Hepatocyte (in vitro differentiated cells): ENCODE measurements around the gene ZBTB8B. TPM values are rescaled to one million over a fixed set of nuclear protein-coding genes. Genes with fewer than 3 reads are reported as not detected.
"Not testable (repeated sequence)": the region's sequence is repeated elsewhere in the genome, so short reads cannot be mapped to it uniquely, and the experiment has no call there.

ENCODE experiments used
- DNase-seq: peaks from one replicate; pipeline ENCODE4 v3.0.0-alpha.2; 2016; ENCODE audit warnings: low spot score
- H2AFZ ChIP-seq: fragments of 200-600 bp; sonication (generic); 2 replicates; pipeline ENCODE4 v1.6.0; 2016; ENCODE audit warnings: antibody characterized with exemption, mild to moderate bottlenecking
- H3K27ac ChIP-seq: fragments of 200-600 bp; sonication (generic); 2 replicates; pipeline ENCODE4 v1.5.1; 2016; ENCODE audit warnings: mild to moderate bottlenecking
- H3K27me3 ChIP-seq: fragments of 200-600 bp; sonication (generic); 2 replicates; pipeline ENCODE4 v1.6.1; 2016
- H3K36me3 ChIP-seq: fragments of 200-600 bp; sonication (generic); replicated peaks from 2 replicates; pipeline ENCODE4 v1.5.1; 2016; ENCODE audit warnings: low read depth; ENCODE audit not compliant: insufficient read depth
- H3K4me1 ChIP-seq: fragments of 200-600 bp; sonication (generic); 2 replicates; pipeline ENCODE4 v1.5.1; 2016; ENCODE audit warnings: mild to moderate bottlenecking, moderate library complexity; ENCODE audit not compliant: insufficient read depth
- H3K4me2 ChIP-seq: fragments of 200-600 bp; sonication (generic); 2 replicates; pipeline ENCODE4 v1.6.0; 2016
- H3K4me3 ChIP-seq: fragments of 200-600 bp; sonication (generic); 2 replicates; pipeline ENCODE4 v1.5.1; 2016; ENCODE audit warnings: mild to moderate bottlenecking
- H3K79me2 ChIP-seq: fragments of 200-600 bp; sonication (generic); 2 replicates; pipeline ENCODE4 v1.6.0; 2017; ENCODE audit warnings: mild to moderate bottlenecking
- H3K9me2 ChIP-seq: fragments of 200-600 bp; sonication (generic); replicated peaks from 2 replicates; pipeline ENCODE4 v1.6.0; 2017; ENCODE audit warnings: mild to moderate bottlenecking; ENCODE audit not compliant: insufficient read depth
- H3K9me3 ChIP-seq: fragments of 200-600 bp; sonication (generic); 2 replicates; pipeline ENCODE4 v1.5.1; 2016; ENCODE audit warnings: low read depth, mild to moderate bottlenecking
- H4K20me1 ChIP-seq: fragments of 200-600 bp; sonication (generic); 2 replicates; pipeline ENCODE4 v1.6.0; 2016; ENCODE audit warnings: mild to moderate bottlenecking; ENCODE audit not compliant: insufficient read depth, poor library complexity, severe bottlenecking
- EZH2 ChIP-seq: fragments of 200-600 bp; sonication (generic); IDR thresholded peaks from 2 replicates; pipeline ENCODE4 v1.6.1; 2016; ENCODE audit warnings: antibody characterized with exemption, mild to moderate bottlenecking, borderline replicate concordance
- EZH2phosphoT487 ChIP-seq: fragments of 200-600 bp; sonication (generic); IDR thresholded peaks from one replicate; pipeline ENCODE4 v1.6.1; 2018; ENCODE audit warnings: antibody characterized with exemption, mild to moderate bottlenecking, low read depth, moderate library complexity; ENCODE audit not compliant: unreplicated experiment, severe bottlenecking
- WGBS: methylation state at CpG from one replicate; pipeline ENCODE4 v1.1.6; 2016; ENCODE audit warnings: low lambda C conversion rate; ENCODE audit errors: missing lambda C conversion rate; 5-methylcytosine and 5-hydroxymethylcytosine counted together
- polyA plus RNA-seq: library from polyadenylated mRNA; unstranded; fragments of >200 nt; fragmentation: Nextera tagmentation; extraction: Ambion mirVana; gene quantifications from 2 replicates; pipeline ENCODE4 v1.2.1, GENCODE V29; 2016
- total RNA-seq: library from RNA; depleted of rRNA; stranded (reverse); fragments of >200 nt; gene quantifications from 2 replicates; pipeline ENCODE4 v1.2.3, GENCODE V29; 2014
- TF ChIP-seq, protein P1 (sequence below): fragments of 200-600 bp; sonication (generic); IDR thresholded peaks from 2 replicates; pipeline ENCODE4 v1.5.1; 2016; ENCODE audit warnings: antibody characterized with exemption, mild to moderate bottlenecking; ENCODE audit not compliant: poor library complexity

Gene ZBTB8B
- total and polyA plus RNA-seq, 2 experiments from 2014 or later = 0.28 to 0.90 TPM

DNA sequence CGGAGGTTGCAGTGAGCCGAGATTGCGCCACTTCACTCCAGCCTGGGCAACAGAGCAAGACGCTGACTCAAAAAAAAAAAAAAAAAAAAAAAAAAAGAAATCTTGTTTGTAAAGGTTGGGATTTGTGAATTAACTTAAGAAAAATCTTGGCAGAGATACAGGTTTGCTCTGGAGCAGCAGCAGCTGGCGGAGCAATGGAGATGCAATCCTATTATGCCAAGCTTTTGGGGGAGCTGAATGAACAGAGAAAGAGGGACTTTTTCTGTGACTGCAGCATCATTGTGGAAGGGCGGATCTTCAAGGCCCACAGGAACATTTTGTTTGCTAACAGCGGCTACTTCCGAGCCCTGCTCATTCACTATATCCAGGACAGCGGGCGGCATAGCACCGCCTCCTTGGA lies 5.6 kb downstream of the ZBTB8B start:
- no peak for DNase-seq
- no peak overlapping the region for H2AFZ ChIP-seq
- no peaks in the 10 kb centered on the region for H3K79me2 ChIP-seq
- no peak overlapping the region for H3K4me2 ChIP-seq
- H3K36me3 ChIP-seq = no peaks in the 10 kb centered on the region
- no peaks in the 10 kb centered on the region for H3K9me3 ChIP-seq
- 92% methylated on average over 11 of the region's 11 CpGs for WGBS
- H3K27me3 ChIP-seq = peaks cover 6% of the 10 kb centered on the region
- H3K27ac ChIP-seq = no peak overlapping the region
- no peaks in the 10 kb centered on the region for H4K20me1 ChIP-seq
- H3K9me2 ChIP-seq = no peaks in the 10 kb centered on the region
- no peak overlapping the region for H3K4me3 ChIP-seq
- TF ChIP-seq, protein P1, sequence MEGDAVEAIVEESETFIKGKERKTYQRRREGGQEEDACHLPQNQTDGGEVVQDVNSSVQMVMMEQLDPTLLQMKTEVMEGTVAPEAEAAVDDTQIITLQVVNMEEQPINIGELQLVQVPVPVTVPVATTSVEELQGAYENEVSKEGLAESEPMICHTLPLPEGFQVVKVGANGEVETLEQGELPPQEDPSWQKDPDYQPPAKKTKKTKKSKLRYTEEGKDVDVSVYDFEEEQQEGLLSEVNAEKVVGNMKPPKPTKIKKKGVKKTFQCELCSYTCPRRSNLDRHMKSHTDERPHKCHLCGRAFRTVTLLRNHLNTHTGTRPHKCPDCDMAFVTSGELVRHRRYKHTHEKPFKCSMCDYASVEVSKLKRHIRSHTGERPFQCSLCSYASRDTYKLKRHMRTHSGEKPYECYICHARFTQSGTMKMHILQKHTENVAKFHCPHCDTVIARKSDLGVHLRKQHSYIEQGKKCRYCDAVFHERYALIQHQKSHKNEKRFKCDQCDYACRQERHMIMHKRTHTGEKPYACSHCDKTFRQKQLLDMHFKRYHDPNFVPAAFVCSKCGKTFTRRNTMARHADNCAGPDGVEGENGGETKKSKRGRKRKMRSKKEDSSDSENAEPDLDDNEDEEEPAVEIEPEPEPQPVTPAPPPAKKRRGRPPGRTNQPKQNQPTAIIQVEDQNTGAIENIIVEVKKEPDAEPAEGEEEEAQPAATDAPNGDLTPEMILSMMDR = no peak
- no peak for TF ChIP-seq EZH2phosphoT487
- TF ChIP-seq EZH2 = no peak
- H3K4me1 ChIP-seq = no peaks in the 10 kb centered on the region

DNA sequence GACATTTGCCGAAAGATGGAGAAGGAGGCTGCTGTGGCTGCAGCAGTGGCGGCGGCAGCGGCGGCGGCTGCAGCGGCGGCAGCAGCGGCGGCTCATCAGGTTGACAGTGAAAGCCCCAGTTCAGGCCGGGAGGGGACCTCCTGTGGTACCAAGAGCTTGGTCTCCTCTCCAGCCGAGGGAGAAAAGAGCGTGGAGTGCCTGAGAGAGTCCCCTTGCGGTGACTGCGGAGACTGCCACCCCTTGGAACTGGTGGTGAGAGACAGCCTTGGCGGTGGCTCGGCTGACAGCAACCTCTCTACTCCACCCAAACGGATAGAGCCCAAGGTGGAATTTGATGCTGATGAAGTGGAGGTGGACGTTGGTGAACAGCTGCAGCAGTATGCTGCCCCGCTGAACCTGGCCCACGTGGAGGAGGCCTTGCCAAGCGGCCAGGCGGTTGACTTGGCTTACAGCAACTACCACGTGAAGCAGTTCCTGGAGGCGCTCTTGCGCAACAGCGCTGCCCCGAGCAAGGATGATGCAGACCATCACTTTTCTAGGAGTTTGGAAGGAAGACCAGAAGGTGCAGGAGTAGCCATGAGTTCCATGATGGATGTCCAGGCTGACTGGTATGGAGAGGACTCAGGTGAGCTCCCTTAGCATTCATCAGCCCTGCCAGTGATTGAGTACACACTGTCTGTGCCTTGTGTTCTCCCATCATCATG lies 6.3 kb downstream of the ZBTB8B start:
- H3K27ac ChIP-seq = no peak overlapping the region
- no peak overlapping the region for H2AFZ ChIP-seq
- H3K27me3 ChIP-seq = no peaks in the 10 kb centered on the region
- H4K20me1 ChIP-seq = no peaks in the 10 kb centered on the region
- no peaks in the 10 kb centered on the region for H3K9me2 ChIP-seq
- no peaks in the 10 kb centered on the region for H3K79me2 ChIP-seq
- no peaks in the 10 kb centered on the region for H3K4me1 ChIP-seq
- DNase-seq = no peak
- H3K4me3 ChIP-seq = no peak overlapping the region
- WGBS = 93% methylated on average over 28 of the region's 28 CpGs
- TF ChIP-seq EZH2 = no peak
- TF ChIP-seq EZH2phosphoT487 = no peak
- TF ChIP-seq, protein P1 = no peak
- H3K4me2 ChIP-seq = no peak overlapping the region
- H3K9me3 ChIP-seq = no peaks in the 10 kb centered on the region
- H3K36me3 ChIP-seq = no peaks in the 10 kb centered on the region

DNA sequence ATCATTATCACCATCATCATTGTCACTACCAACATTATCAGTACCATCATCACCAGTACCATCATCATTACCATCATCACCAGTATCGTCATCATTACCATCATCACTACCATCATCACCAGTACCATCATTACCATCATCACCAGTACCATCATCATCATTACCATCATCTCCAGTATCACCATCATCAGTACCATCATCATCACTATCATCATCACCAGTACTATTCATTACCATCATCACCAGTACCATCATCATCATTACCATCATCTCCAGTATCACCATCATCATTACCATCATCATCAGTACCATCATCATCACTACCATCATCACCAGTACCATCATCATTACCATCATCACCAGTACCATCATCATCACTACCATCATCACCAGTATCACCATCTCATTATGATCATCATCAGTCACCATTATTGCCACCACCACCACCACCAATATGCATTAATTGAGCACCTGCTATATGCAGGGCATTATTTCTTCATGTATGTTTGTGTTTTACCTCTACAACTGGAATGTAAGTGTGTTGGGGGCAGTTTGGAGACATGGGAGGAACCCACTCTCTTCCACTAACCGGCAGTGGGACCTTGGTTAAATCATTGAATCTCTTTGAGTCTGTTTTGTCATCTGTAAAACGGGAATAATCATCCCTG lies 7.0 kb downstream of the ZBTB8B start:
- Histone ChIP-seq H3K27ac (no peak overlapping the region), H4K20me1 (no peaks in the 10 kb centered on the region), H3K4me3 (no peak overlapping the region), H3K36me3 (no peaks in the 10 kb centered on the region), H3K4me1 (no peaks in the 10 kb centered on the region), H3K27me3 (no peaks in the 10 kb centered on the region), H3K79me2 (no peaks in the 10 kb centered on the region), H3K4me2 (no peak overlapping the region), H3K9me2 (no peaks in the 10 kb centered on the region), H2AFZ (no peak overlapping the region), H3K9me3 (no peaks in the 10 kb centered on the region)
- TF ChIP-seq, protein P1 = no peak
- TF ChIP-seq EZH2phosphoT487 (no peak), EZH2 (no peak)
- no peak for DNase-seq
- WGBS = 95% methylated on average over 3 of the region's 3 CpGs

DNA sequence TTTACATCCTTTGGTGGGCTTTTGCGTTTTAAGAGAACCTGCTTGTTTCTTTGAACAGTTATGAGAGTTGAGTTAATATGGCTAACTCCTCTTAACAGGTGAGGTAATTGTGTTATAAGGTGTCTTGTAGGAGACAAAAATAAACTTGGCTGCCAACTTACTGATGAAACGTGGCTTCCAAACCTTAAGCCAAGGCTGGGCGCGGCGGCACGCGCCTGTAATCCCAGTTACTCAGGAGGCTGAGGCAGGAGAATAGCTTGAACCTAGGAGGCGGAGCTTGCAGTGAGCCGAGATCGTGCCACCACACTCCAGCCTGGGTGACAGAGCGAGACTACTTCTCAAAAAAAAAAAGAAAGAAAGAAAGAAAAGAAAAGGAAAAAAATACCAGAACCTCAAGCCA lies 8.1 kb downstream of the ZBTB8B start:
- H3K4me3 ChIP-seq, H2AFZ ChIP-seq, H3K4me1 ChIP-seq, DNase-seq, H3K79me2 ChIP-seq, H3K4me2 ChIP-seq, H3K9me3 ChIP-seq, H3K27me3 ChIP-seq, H4K20me1 ChIP-seq, H3K36me3 ChIP-seq, H3K27ac ChIP-seq, H3K9me2 ChIP-seq: not testable (repeated sequence)
- 95% methylated on average over 11 of the region's 11 CpGs for WGBS
